CD4-positive, alpha-beta memory T cell (primary cell): ENCODE data around the gene TTYH3. TPM values are rescaled to one million over a fixed set of nuclear protein-coding genes. Genes with fewer than 3 reads are reported as not detected.
"Not testable (repeated sequence)": the region's sequence is repeated elsewhere in the genome, so short reads cannot be mapped to it uniquely, and the experiment has no call there.

Experiments
- CTCF ChIA-PET: fragments of 350-600 bp; sonication (Branson Sonifier 250); formaldehyde crosslinking; loops from one replicate; lab custom pipeline; 2021; ENCODE audit warnings: inconsistent platforms; ENCODE audit not compliant: partially characterized antibody; lab: Charles Lee
- POLR2A ChIA-PET: fragments of 350-600 bp; sonication (Branson Sonifier 250); formaldehyde crosslinking; loops from one replicate; lab custom pipeline; 2021; ENCODE audit not compliant: partially characterized antibody; lab: Charles Lee
- DNase-seq, 5 donors: peaks; one replicate each; pipeline versions ENCODE4 v3.0.0 to v3.0.0-alpha.2; 2020 to 2022; ENCODE audit warnings: mixed read lengths in 1 of 5
- H3K27ac ChIP-seq: one replicate; pipeline ENCODE4 v1.7.0; 2013; ENCODE audit warnings: low read depth, low read length
- H3K27me3 ChIP-seq: 2 replicates; pipeline ENCODE4 v1.7.0; 2013; ENCODE audit warnings: mild to moderate bottlenecking, low read length, moderate library complexity; ENCODE audit not compliant: insufficient read depth
- H3K36me3 ChIP-seq: 2 replicates; pipeline ENCODE4 v1.7.0; 2013; ENCODE audit warnings: mild to moderate bottlenecking, low read length, moderate library complexity; ENCODE audit not compliant: insufficient read depth
- H3K4me1 ChIP-seq: 2 replicates; pipeline ENCODE4 v1.7.0; 2013; ENCODE audit warnings: mild to moderate bottlenecking, low read length, moderate library complexity; ENCODE audit not compliant: insufficient read depth
- H3K4me3 ChIP-seq, 2 donors: one replicate each; pipeline ENCODE4 v1.7.0; 2013; ENCODE audit warnings: low read length in 2 of 2, mild to moderate bottlenecking in 1 of 2
- H3K9me3 ChIP-seq, 2 donors: one replicate each; pipeline ENCODE4 v1.7.0; 2013; ENCODE audit warnings: low read length in 2 of 2, control low read depth in 1 of 2; ENCODE audit not compliant: control insufficient read depth in 1 of 2
- H3K27ac Mint-ChIP-seq, 7 donors: one replicate each; pipeline ENCODE4 v1.8.0; 2020 to 2021; ENCODE audit warnings: mixed read lengths in 7 of 7, mild to moderate bottlenecking in 6 of 7, inconsistent platforms in 3 of 7, moderate library complexity in 3 of 7
- H3K27me3 Mint-ChIP-seq, 2 donors: one replicate each; pipeline ENCODE4 v1.8.0; 2020 to 2021; ENCODE audit warnings: mixed read lengths in 2 of 2
- H3K36me3 Mint-ChIP-seq, 2 donors: one replicate each; pipeline ENCODE4 v1.8.0; 2020 to 2021; ENCODE audit warnings: mixed read lengths in 2 of 2, inconsistent platforms in 1 of 2, mild to moderate bottlenecking in 1 of 2
- H3K4me1 Mint-ChIP-seq, 4 donors: one replicate each; pipeline ENCODE4 v1.8.0; 2020 to 2021; ENCODE audit warnings: mixed read lengths in 4 of 4, mild to moderate bottlenecking in 1 of 4
- H3K4me3 Mint-ChIP-seq, 8 donors: one replicate each; pipeline ENCODE4 v1.8.0; 2020 to 2021; ENCODE audit warnings: mixed read lengths in 8 of 8, mild to moderate bottlenecking in 7 of 8, moderate library complexity in 6 of 8, inconsistent platforms in 3 of 8
- H3K9me3 Mint-ChIP-seq, 8 donors: one replicate each; pipeline ENCODE4 v1.8.0; 2020 to 2021; ENCODE audit warnings: mixed read lengths in 8 of 8, mild to moderate bottlenecking in 5 of 8, inconsistent platforms in 3 of 8, moderate library complexity in 1 of 8
- intact Hi-C: fragments of 100-400 bp; cut with micrococcal nuclease; formaldehyde crosslinking; loops from one replicate; pipeline ENCODE4 v1.15.1; 2023
- polyA plus RNA-seq, 2 donors: library from polyadenylated mRNA; unstranded; fragments of 300-500 nt; fragmentation: Illumina TruSeq; gene quantifications; one replicate each; pipeline ENCODE4 v1.2.3, GENCODE V29; 2021
- total RNA-seq, 2 experiments: library from RNA; stranded (reverse); gene quantifications; one replicate each; pipeline ENCODE4 v1.2.3, GENCODE V29; 2021

TTYH3 gene
- total and polyA plus RNA-seq, 4 experiments from 2014 or later = 0.14 to 12.0 (median 5.8) TPM

DNA sequence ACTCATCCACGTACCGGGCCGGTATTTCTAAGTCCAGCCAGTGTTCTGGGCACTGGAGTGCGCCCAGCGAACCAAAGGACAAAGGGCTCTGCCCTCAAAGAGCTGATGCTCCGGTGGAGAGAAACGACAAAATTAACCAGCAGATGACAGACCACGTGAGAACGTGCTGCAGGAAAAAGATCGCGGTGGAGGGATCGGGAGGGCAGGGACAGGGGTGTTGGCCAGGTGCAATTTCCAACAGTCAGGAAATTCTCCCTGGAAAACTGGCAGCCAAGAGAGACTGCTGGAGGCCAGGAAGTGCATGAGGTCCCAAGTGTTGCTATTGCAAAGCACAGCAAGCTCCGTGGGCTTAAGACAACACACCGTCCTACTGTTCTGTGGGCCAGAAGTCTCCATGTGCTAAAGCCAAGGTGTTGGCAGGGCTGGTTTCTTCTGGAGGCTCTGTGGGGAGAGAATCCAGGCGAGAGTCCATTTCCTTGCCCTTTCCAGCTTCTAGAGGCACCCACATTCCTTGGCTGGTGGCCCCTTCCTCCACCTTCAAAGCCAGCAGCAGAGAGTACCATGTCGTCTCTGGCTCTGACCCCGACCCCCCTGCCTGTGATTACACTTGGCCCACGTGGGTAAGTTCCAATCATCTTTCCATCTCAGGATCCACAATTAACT lies 34.9 kb downstream of the TTYH3 start:
- no peak for DNase-seq
- POLR2A ChIA-PET = no interaction called here
- peaks cover 8 to 11% of the 10 kb centered on the region in 2 donors for H3K27me3 Mint-ChIP-seq

DNA sequence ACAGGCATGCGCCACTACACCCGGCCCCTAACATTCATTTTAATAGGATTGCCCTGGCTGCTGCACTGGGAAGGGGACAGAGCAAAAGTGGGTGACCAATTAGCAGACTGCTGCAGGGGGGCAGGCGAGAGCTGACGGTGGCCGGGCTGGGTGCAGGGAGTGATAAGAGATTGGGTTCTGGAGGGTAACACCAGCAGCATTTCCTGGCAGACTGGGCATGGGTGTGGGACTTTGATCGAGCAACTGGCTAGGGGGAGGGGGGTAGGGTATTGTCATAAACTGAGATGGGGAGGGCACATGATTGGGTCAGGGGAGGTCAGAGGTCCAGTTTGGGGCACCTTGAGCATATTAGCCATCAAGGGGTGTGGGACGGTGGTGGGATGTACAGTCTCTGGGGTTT lies 36.1 kb downstream of the TTYH3 start:
- peaks cover 0 to 12% (median 4%) of the 10 kb centered on the region in 4 donors for H3K4me1 Mint-ChIP-seq
- CTCF ChIA-PET = interaction anchor here (1.2 to 12.1 kb wide), 3 partner anchors 13 to 59 kb away, joined by 3 to 220 read pairs (median 3); no protein-coding TSS in a partner anchor
- Histone ChIP-seq H3K4me3 (no peak overlapping the region), H3K27me3 (no peaks in the 10 kb centered on the region), H3K36me3 (no peaks in the 10 kb centered on the region), H3K9me3 (no peaks in the 10 kb centered on the region), H3K27ac (no peak overlapping the region), H3K4me1 (peaks cover 7% of the 10 kb centered on the region)
- H3K27me3 Mint-ChIP-seq = peaks cover 8 to 11% of the 10 kb centered on the region in 2 donors
- no peaks in the 10 kb centered on the region for H3K9me3 Mint-ChIP-seq
- no peak overlapping the region for H3K4me3 Mint-ChIP-seq
- no peak overlapping the region for H3K27ac Mint-ChIP-seq
- DNase-seq = no peak
- no peaks in the 10 kb centered on the region for H3K36me3 Mint-ChIP-seq
- intact Hi-C loops = no loop called here
- POLR2A ChIA-PET = no interaction called here

More for the DNA sequence above, 34.9 kb downstream of the TTYH3 start:
- H3K36me3 Mint-ChIP-seq = no peaks in the 10 kb centered on the region
- H3K27me3 ChIP-seq = no peaks in the 10 kb centered on the region
- no peak overlapping the region for H3K4me3 ChIP-seq
- H3K4me1 Mint-ChIP-seq = peaks cover 0 to 12% (median 4%) of the 10 kb centered on the region in 4 donors
- H3K27ac Mint-ChIP-seq = no peak overlapping the region
- no peaks in the 10 kb centered on the region for H3K36me3 ChIP-seq
- H3K27ac ChIP-seq = no peak overlapping the region
- no peaks in the 10 kb centered on the region for H3K9me3 Mint-ChIP-seq
- intact Hi-C loops = no loop called here
- H3K4me3 Mint-ChIP-seq = no peak overlapping the region
- CTCF ChIA-PET = interaction anchor here (1.1 to 12.1 kb wide), 2 partner anchors 47 to 199 kb away, joined by 3 to 220 read pairs; no protein-coding TSS in a partner anchor
- peaks cover 7% of the 10 kb centered on the region for H3K4me1 ChIP-seq
- no peaks in the 10 kb centered on the region for H3K9me3 ChIP-seq

DNA sequence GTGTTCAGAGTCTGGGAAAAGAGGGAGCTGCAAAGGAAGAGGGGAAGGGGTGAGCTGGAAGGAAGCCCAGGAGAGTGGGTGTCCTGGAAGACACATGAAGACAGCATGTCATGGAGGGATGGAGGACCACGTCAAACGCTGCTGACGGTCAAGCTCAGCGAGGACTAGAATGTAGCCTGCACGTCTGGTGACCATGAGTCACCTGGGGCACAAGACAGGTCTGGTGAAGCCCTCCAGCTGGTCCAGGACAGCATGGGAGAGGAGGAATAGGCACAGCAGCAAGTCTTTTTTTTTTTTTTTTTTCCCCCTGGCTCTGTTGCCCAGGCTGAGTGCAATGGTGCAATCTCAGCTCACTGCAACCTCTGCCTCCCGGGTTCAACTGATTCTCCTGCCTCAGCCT lies 36.6 kb downstream of the TTYH3 start:
- DNase-seq = no peak
- Histone ChIP-seq H3K4me3 (no peak overlapping the region), H3K4me1 (peaks cover 7% of the 10 kb centered on the region), H3K36me3 (no peaks in the 10 kb centered on the region), H3K27ac (no peak overlapping the region), H3K9me3 (no peaks in the 10 kb centered on the region), H3K27me3 (no peaks in the 10 kb centered on the region)
- CTCF ChIA-PET = interaction anchor here (0.7 to 12.1 kb wide), 5 partner anchors 12 to 102 kb away, joined by 3 to 220 read pairs (median 3); no protein-coding TSS in a partner anchor
- intact Hi-C loops = no loop called here
- no peaks in the 10 kb centered on the region for H3K36me3 Mint-ChIP-seq
- POLR2A ChIA-PET = no interaction called here
- H3K4me3 Mint-ChIP-seq = no peak overlapping the region
- H3K9me3 Mint-ChIP-seq = no peaks in the 10 kb centered on the region
- H3K4me1 Mint-ChIP-seq = peaks cover 0 to 12% (median 4%) of the 10 kb centered on the region in 4 donors
- H3K27ac Mint-ChIP-seq = no peak overlapping the region
- H3K27me3 Mint-ChIP-seq = peaks cover 8 to 11% of the 10 kb centered on the region in 2 donors

DNA sequence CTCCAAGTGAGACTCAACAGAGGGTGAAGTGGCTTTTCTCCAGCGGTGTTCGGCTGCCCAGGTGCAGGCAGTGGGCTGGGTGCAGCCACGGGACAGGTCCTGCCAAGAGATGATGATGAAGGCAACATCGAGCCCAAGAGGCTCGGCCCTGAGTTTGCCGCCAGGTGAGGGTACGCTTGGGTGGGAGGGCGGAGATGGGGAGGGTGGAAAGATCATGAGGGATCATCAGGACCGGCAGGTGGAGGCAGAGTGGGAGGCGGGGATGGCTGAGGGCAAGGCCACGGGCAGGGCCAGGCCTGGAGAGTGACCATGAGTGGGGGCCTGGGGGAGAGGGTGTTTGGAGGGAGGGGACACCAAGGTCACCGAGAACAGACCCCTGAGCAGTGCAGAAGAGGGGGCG lies 38.4 kb downstream of the TTYH3 start:
- CTCF ChIA-PET = interaction anchor here (0.9 to 12.1 kb wide), 11 partner anchors 11 to 531 kb away, joined by 3 to 220 read pairs (median 4); no protein-coding TSS in a partner anchor
- POLR2A ChIA-PET = interaction anchor here (1.0 to 2.8 kb wide), 3 partner anchors 40 to 49 kb away, joined by 3 to 26 read pairs (median 4); no protein-coding TSS in a partner anchor
- no peaks in the 10 kb centered on the region for H3K27me3 ChIP-seq

DNA sequence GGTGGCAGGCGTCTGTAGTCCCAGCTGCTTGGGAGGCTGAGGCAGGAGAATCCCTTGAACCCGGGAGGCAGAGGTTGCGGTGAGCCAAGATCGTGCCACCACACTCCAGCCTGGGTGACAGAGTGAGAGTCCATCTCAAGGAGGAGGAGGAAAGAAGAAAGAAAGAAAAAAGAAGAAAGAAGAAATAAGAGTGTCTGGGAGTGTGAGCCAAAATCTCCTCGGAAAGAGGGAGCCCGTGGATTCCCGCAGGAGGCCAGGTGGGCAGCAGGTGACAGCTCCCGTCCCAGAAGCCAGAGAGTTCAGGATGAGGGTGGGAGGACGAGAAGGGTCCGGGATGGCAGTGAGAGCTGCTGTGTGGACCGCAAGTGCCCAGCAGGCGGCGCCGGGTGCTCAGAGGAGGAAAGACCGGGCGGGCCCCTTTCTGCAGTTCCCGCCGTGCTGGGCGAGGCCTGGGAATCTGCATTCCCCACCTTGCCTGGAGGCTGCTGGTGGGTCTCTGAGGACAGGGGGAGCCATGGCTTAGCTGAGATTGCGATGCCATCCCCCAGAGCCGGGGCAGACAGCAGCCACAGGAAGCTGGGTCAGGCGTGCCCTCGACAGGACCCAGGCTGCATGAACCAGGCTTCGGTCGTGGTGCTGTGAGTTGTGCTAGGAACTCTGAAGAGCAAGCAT lies 39.1 kb downstream of the TTYH3 start:
- no peaks in the 10 kb centered on the region for H3K36me3 Mint-ChIP-seq

More for the DNA sequence above, 38.4 kb downstream of the TTYH3 start:
- no peak for DNase-seq
- Histone ChIP-seq H3K4me3 (no peak overlapping the region), H3K4me1 (peaks cover 7% of the 10 kb centered on the region), H3K36me3 (no peaks in the 10 kb centered on the region), H3K9me3 (no peaks in the 10 kb centered on the region), H3K27ac (no peak overlapping the region)
- Mint-ChIP-seq H3K36me3 (no peaks in the 10 kb centered on the region), H3K27me3 (peaks cover 8 to 11% of the 10 kb centered on the region in 2 donors), H3K4me1 (peaks cover 0 to 12% (median 4%) of the 10 kb centered on the region in 4 donors), H3K9me3 (no peaks in the 10 kb centered on the region), H3K4me3 (peak overlapping the region in 1 of 8 donors; percentile 8), H3K27ac (no peak overlapping the region)
- intact Hi-C loops = no loop called here

DNA sequence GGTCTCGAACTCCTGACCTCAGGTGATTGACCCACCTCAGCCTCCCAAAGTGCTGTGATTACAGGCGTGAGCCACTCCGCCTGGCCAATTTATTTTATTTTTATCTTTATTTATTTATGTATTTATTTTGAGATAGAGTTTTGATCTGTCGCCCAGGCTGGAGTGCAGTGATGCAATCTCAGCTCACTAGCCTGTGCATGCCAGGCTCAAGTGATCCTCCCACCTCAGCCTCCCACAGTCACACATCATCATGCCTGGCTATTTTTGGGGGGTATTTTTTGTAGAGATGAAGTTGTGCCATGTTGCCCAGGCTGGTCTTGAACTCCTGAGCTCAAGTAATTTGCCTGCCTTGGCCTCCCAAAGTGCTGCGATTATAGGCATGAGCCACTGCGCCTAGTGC lies 41.4 kb downstream of the TTYH3 start:
- H3K9me3 ChIP-seq, H3K27ac ChIP-seq, DNase-seq, H3K4me3 ChIP-seq, H3K4me1 ChIP-seq, H3K27me3 ChIP-seq, H3K4me3 Mint-ChIP-seq, H3K36me3 Mint-ChIP-seq, H3K9me3 Mint-ChIP-seq, H3K36me3 ChIP-seq, intact Hi-C loops, H3K27me3 Mint-ChIP-seq, H3K27ac Mint-ChIP-seq, POLR2A ChIA-PET: not testable (repeated sequence)
- CTCF ChIA-PET = interaction anchor here (1.1 to 12.1 kb wide), 3 partner anchors 13 to 192 kb away, joined by 3 to 220 read pairs (median 3); no protein-coding TSS in a partner anchor
- peaks cover 0 to 12% (median 4%) of the 10 kb centered on the region in 4 donors for H3K4me1 Mint-ChIP-seq

More for the DNA sequence above, 39.1 kb downstream of the TTYH3 start:
- Histone ChIP-seq H3K4me1 (peaks cover 7% of the 10 kb centered on the region), H3K27ac (no peak overlapping the region), H3K27me3 (no peaks in the 10 kb centered on the region), H3K36me3 (no peaks in the 10 kb centered on the region), H3K4me3 (no peak overlapping the region), H3K9me3 (no peaks in the 10 kb centered on the region)
- H3K27me3 Mint-ChIP-seq = peaks cover 8 to 11% of the 10 kb centered on the region in 2 donors
- H3K27ac Mint-ChIP-seq = peak overlapping the region in 2 of 7 donors; percentile 29 to 53
- intact Hi-C loops = loop anchor here (1.0 kb wide), 1 partner anchor 38 kb away; no protein-coding TSS in a partner anchor
- H3K4me1 Mint-ChIP-seq = peaks cover 0 to 12% (median 4%) of the 10 kb centered on the region in 4 donors
- peak overlapping the region in 3 of 8 donors; percentile 33 to 56 (median 43) for H3K4me3 Mint-ChIP-seq
- ChIA-PET CTCF (interaction anchor here (0.8 to 12.1 kb wide), 14 partner anchors 10 to 530 kb away, joined by 3 to 220 read pairs (median 4); no protein-coding TSS in a partner anchor), POLR2A (interaction anchor here (1.0 to 2.8 kb wide), 3 partner anchors 39 to 49 kb away, joined by 3 to 26 read pairs (median 4); no protein-coding TSS in a partner anchor)
- peak; percentile 53 to 62 (median 56) for DNase-seq
- H3K9me3 Mint-ChIP-seq = no peaks in the 10 kb centered on the region
